Measurements from ENCODE around the gene HBG2.
"Not testable (repeated sequence)": the region's sequence is repeated elsewhere in the genome, so short reads cannot be mapped to it uniquely, and the experiment has no call there.

The HBG2 gene

GRCh38 chr11:5254646-5255413 lies at the start of gene HBG2:
TSS of gene HBG2 (minus strand) at chr11:5254781. CDS start at chr11:5254728, 53 bp downstream.
- DNase-seq (ENCODE audit: low read depth), result not testable (repeated sequence)

GRCh38 chr11:5304046-5304445 lies 49.5 kb upstream of the HBG2 start:
- DNase-seq (ENCODE audit: low read depth), result no peak

GRCh38 chr11:5303626-5304025 lies 49.0 kb upstream of the HBG2 start:
- DNase-seq (ENCODE audit: low read depth), result no peak

- no peak for DNase-seq (ENCODE audit: low read depth)
Observed at GRCh38 chr11:5301846-5302245, 47.3 kb upstream of the HBG2 start, which contains the start of gene OR51B4. TSS of gene OR51B4 (minus strand) at chr11:5301946. CDS start at chr11:5301946, 0 bp downstream.

- no peak for DNase-seq (ENCODE audit: low read depth)
Observed at GRCh38 chr11:5300251-5300650, 45.7 kb upstream of the HBG2 start.

GRCh38 chr11:5298451-5298850 lies 43.9 kb upstream of the HBG2 start:
- no peak for DNase-seq (ENCODE audit: low read depth)

- no peak for DNase-seq (ENCODE audit: low read depth)
Observed at GRCh38 chr11:5297721-5298323, 43.2 kb upstream of the HBG2 start.

- not testable (repeated sequence) for DNase-seq (ENCODE audit: low read depth)
Observed at GRCh38 chr11:5294342-5294995, 39.9 kb upstream of the HBG2 start.

- DNase-seq (ENCODE audit: low read depth), result no peak
Observed at GRCh38 chr11:5293028-5293427, 38.4 kb upstream of the HBG2 start.

- DNase-seq (ENCODE audit: low read depth), result no peak
Observed at GRCh38 chr11:5291207-5291838, 36.7 kb upstream of the HBG2 start.

GRCh38 chr11:5290106-5290505 lies 35.5 kb upstream of the HBG2 start:
- DNase-seq (ENCODE audit: low read depth), result no peak

- no peak for DNase-seq (ENCODE audit: low read depth)
Observed at GRCh38 chr11:5289696-5290095, 35.1 kb upstream of the HBG2 start.

- DNase-seq (ENCODE audit: low read depth), result no peak
Observed at GRCh38 chr11:5288906-5289550, 34.4 kb upstream of the HBG2 start.

- DNase-seq (ENCODE audit: low read depth), result no peak
Observed at GRCh38 chr11:5288108-5288905, 33.7 kb upstream of the HBG2 start.

GRCh38 chr11:5286901-5287300 lies 32.3 kb upstream of the HBG2 start:
- no peak for DNase-seq (ENCODE audit: low read depth)

- DNase-seq (ENCODE audit: low read depth), result no peak
Observed at GRCh38 chr11:5286351-5286750, 31.8 kb upstream of the HBG2 start.

- DNase-seq (ENCODE audit: low read depth), result no peak
Observed at GRCh38 chr11:5285703-5286340, 31.2 kb upstream of the HBG2 start.

GRCh38 chr11:5284637-5285036 lies 30.1 kb upstream of the HBG2 start:
- no peak for DNase-seq (ENCODE audit: low read depth)

GRCh38 chr11:5283882-5284281 lies 29.3 kb upstream of the HBG2 start:
- DNase-seq (ENCODE audit: low read depth), result no peak

- no peak for DNase-seq (ENCODE audit: low read depth)
Observed at GRCh38 chr11:5283086-5283485, 28.5 kb upstream of the HBG2 start.

- DNase-seq (ENCODE audit: low read depth), result no peak
Observed at GRCh38 chr11:5282628-5283027, 28.0 kb upstream of the HBG2 start.
